ENCODE data around the gene CENPP.

The CENPP gene

DNA sequence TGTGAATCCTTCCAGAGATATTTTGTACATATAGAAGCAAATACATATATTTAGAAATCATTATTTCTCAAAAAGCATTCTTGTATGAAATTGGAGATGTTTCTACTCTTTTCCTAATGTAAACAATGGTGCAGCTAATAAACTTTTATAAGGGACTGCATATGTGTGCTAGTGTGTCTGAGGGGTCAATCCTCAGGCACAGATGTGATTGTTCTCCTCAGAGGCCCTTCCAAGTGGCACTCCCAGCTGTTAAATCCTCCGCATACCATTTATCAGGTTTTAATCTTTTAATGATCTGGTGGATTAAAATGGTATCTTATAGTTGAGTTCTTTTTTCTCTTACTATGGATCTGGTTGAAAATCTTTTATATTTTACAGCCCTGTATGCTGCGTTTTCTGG is 104.1 kb downstream of the CENPP start:
- no peak for DNase-seq

DNA sequence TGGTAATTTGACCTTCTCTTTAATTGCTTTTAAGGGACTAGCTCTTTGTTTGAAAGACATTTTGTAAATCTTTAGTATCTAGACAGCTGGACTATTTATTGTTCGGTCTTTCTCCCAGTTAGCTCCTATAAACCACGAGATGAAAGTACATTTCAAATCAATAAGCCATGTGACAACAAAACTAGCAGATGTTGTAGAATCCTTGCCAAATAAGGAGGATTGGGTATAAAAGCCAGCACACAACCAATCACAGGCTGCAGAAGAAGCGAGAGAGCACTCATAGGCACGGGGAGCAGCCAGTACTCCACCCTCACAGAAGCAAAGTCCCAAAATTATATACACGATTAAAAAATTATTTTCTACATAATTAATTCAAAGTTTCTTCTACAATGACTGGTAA is 106.6 kb downstream of the CENPP start:
- no peak for DNase-seq

DNA sequence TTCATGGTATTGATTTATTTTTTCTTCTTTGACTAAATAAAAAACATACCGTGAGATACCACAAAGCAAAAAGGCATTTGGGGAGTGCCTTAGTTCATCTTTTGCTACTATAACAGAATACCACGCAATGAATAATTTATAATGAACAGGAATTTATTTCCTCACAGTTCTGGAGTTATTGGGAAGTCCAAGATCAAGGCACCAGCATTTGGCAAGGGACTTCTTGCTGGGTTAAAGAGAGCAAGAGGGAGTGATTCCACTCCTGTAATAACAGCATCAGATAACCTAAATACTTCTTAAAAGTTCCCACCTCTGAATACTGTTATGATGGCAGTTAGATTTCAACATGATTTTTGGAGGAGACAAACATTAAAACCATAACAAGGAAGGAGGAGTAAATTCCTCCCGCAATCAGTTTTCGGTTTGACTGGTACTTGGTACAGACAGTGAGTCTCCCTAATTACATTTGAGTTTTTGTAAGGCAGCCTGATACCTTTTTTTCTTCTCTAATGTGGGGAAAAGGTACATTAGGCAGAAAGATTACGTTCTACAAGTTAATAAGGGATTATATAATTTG is 107.3 kb downstream of the CENPP start:
- DNase-seq, result no peak

DNA sequence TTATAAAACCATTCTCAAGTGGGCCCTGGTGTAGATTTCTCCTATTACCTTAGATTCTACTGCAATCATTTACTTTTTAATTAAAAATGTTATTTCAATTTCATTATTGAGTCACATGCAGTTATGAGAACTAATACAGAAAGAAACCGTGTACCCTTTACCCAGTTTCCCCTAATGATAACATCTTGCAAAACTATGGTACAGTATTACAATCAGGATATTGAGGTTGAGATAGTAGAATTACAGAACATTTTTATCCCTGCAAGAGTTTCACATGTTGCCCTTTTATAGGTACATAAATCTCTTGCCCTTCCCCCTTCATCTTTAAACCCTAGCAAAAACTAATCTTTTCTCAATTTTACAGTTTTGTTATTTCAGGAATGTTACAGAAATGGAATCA is 109.5 kb downstream of the CENPP start:
- no peak for DNase-seq

DNA sequence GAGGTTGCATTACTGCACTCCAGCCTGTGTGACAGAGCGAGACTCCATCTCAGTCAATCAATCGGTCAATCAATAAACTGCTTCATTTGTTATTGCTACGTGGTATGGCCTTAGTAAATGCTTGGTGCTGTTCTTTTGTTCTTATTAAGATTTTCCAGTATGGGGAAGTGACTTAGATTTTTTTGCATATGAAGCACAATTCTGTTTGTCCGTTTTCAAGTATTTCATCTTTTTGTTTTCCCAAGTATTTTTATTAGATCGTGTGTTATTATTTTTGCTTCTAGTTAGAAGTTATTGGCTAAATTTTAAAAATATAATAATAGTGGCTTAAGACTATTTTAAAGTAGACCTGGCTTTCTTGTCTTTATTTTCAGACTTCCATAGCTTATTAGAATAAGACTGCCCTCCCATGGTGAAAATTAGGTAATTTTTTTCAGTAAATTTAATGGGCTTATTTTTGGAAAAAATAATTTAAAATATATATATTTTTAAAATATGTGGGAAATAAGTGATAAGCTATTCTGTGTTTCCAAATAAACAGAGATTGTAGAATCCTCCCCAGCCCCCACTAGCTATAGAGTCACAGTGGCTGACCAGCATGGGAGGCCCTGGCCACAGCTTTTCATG is 113.3 kb downstream of the CENPP start:
- no peak for DNase-seq

DNA sequence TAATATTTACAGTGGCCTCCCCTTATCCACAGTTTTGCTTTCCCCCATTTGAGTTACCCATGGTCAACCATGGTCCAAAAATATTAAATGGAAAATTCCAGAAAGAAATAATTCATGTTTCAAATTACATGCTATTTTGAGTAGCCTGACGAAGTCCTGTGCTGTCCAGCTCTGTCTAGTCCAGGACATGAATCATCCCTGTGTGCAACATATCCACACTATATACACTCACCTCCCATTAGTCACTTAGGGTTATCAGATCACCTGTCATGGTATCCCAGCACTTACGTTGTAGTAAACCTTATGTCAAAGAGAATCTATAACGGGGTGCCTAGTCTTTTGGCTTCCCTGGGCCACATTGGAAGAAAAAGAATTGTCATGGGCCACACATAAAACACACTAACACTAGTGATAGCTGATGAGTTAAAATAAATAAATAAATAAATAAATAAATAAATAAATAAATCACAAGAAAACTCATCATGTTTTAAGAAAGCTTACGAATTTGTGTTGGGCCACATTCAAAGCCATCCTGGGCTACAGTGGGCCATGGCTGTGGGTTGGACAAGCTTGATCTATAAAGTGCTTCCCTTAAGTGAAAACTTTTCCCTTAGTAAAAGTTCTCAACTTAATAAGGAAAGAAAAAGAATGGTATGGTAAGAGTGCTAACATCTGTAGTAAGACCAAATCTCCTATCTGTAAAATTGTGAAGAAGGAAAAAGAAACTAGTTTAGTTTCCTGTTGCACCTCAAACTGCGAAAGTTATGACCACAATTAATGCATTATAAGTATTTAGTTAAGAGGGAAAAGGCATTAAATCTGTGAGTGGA is 114.4 kb downstream of the CENPP start:
- no peak for DNase-seq

DNA sequence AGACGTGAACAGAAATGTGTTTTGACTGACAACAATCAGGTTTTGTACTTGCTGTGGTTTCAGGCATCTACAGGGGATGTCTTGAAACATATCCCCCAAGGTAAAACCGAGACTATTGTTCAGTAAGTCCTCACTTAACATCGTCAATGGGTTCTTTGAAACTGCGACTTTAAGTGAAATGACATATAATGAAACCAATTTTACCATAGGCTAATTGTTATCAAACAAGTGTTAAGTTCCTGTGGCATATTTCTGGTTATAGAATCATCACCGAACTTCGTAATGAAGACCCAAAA is 114.9 kb downstream of the CENPP start:
- no peak for DNase-seq

DNA sequence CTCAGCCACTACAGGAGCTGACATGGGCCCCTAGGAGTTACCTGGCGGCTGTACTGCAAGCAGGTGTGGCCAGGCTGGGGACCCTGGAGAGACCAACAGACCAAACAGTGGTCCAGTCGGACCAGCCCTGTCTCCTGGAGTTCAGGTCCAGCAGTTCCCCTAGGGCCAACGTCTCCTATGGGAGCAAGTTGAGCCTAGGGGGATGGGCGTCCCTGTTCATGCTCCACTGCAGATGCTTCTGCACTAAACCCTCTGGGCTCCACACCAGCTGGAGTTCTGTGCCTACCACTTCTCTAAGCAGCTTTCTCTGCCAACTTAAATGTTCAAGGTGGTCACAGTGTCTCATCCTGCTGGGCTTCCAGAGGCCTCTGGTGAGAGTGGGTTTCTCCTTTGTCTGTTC is 119.1 kb downstream of the CENPP start:
- DNase-seq, result no peak

DNA sequence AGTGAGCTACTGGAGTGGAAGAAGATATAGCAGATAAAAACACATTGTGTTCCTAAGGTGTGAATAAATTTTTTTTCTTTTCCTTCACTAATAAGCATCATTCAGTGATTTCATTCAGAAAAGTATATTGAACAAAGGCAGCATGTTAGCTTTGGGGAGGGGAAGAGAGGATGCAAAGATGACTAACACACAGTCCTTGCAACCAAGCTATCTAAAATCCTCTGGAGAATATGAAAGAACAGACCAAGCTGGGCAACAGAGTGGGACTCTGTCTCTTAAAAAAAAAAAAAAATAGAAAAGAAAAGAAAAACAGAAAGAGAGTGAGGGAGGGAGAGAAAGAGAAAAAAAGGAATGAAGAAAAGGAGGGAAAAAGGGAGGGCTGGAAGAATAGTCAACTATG is 120.8 kb downstream of the CENPP start:
- no peak for DNase-seq

DNA sequence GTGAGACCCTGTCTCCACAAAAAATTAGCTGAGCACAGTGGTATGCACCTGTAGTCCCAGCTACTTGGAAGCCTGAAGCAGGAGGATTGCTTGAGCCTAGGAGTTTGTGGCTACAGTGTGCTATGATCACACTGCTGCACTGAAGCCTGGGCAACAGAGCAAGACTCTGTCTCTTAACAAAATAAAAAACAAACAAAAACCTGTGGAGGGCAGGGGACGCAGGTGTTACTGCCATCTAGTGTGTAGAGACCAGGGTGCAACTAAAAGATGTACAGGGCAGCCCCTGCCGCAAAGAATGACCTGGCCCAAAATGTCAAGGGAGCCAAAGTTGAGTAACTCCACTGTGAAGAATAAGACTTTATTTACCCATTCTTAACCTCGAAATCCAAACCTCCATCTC is 129.5 kb downstream of the CENPP start:
- no peak for DNase-seq

DNA sequence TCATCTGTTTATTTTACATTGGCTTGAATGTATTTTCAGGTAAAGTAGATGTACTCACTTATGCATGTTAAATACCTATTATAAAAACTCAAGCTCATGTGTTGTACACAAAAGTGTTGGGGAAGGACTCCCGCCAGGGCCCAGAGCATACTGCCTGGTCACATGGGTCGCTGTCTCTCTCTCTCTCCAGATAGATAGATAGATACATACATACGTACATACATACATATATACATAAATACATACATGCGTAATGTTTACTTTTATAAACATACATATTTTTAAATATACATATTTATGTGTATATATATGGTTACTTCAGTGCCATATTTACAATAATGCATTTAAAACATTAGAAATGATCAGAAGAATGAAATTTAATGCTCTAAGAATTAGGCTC is 131.8 kb downstream of the CENPP start:
- no peak for DNase-seq

DNA sequence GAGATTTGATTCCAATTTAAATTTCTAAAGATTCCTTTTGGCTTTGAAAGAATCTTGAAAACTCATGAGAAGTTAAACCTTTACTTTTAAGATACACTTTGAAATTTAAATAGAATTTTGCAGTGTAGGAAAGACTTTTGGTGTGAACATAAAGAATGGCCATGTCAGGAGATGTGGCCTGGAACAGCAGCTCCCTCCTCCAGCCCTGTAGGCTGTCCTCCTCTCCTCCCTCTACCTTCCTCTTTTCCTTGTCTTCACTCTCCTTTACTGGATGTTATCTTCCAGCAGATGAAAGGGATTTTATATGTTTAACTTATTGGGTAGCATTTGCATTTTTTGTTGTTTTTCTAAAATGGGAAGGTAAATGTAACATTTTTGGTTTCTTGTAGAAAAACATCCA is 137.6 kb downstream of the CENPP start:
- no peak for DNase-seq

DNA sequence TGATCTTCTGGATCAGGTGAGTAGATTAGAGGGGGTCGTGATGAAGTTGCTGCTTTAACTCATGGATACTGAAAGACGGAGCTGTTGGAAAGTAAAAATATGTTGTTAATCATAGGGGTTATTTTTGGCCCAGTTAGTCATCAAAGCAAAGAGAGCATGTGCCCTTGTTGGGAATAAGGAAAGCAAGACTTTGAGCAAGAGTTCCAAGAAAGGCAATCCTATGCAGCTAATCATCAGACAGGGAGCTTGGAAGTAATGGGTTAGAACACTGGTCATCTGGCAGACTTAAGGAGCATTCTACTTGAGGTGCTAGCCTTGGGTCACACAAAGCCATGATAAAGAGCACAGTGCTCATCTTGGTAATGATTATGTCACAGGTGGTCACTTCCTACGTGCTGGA is 138.2 kb downstream of the CENPP start:
- DNase-seq, result no peak

DNA sequence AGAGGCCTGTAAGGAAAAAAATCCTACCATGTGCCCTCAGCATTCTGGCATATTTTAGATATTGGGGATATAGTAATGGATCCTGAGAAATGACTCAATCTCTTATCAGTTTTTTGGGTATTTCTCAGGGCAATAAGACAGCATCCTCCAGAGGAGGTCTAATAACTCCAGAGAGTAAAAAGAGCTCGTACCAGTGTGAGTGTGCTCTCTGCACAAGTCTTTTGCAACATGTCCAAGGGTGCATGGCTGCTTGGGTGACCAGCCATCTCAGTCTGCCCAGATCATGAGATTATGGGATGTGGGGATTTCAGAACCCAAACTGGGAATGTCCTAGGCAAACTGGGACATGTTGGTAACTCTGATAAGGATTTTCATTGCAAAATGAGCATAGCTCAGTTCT is 141.3 kb downstream of the CENPP start:
- no peak for DNase-seq

DNA sequence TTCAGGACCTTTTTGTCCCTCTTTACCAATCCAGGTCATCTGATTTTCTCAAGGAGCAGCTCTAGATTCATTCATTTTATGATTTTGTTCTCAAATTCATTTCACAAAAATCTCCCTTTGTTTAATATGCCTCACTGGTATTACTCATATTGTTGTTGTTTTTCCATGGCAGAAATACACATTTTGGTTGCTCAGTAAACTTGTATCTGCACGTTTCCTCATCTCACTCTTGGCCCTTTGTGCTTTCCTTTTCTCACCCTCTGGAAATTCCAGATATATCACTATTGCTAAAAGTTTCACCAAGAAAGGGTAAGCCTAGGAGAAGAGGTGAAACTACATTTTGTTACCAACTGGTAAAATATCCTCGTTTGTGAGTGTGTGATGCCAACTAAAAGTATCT is 141.8 kb downstream of the CENPP start:
- DNase-seq, result no peak

DNA sequence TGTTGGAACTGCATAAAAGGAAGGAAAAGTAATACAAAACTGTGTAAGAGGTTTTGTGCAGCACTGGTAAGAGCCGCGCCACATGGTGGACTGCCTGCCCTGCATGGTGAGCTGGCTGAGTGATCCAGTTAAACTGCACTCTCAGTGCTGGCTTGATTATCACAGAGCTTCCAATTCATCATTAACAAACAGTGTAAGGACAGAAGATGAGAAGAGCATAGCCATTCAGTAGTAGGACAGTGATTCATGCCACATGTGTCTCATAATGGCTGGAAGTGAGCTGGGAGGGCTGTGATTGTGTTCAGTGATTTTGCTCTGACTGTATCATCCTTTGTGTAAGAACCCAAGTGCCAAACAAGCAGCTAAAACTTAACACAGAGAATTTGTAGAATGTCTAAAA is 142.5 kb downstream of the CENPP start:
- DNase-seq, result no peak

DNA sequence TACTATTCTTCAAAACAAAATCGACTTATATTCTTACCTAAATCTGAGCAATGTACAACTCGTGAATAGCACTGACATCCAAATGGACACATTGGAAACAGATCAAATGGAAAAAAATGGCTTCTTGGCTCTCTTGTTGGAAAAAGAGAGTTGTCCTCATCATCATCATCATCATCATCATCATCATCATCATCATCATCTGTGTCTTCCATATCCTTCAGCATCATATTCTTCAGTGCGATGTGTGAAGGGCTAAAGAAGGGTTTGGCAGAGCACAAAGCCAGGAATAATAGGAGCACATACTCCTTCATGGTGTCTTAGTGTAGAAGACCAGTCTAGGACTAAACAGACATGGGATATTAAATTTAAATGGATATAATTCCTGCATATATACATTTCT is 148.8 kb downstream of the CENPP start:
- DNase-seq, result no peak

DNA sequence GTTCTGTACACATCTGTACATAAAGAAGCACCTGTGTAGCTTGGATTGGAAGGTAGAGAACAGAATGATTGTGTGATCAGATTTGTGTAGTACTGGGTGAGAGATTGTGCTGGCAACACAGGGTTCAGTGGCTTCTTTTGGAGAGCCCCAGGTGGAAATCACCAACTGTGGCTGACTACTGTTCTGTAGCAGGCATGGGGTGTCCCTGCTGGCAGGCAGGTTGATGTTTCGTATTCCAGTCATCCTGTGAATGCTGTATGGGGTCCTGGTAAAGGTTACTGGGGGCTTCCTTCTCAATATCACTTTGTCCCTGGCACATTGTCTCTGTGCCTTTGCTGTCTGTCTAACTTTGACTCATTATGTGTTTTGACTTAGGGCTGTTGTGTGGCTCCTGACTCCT is 151.2 kb downstream of the CENPP start:
- DNase-seq, result no peak

DNA sequence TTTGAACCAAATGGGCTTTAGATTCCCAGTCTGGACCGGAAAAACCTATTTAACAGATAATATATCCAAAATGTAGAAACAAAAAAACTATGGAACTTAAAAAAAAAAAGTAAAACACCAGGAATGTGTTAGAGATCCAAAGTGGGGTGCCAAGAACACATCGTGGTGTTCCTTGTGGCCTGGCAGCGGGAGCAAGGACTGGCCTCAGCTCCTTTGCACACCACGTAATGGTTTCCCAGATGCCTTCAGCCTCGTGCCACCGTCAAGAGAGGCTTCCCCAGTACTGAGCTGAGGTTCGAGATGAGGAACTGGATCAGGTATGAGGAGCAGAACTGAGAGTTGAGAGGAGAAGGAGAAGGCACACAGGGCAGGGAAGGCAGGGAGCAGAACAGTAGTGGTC is 153.0 kb downstream of the CENPP start:
- DNase-seq, result no peak

DNA sequence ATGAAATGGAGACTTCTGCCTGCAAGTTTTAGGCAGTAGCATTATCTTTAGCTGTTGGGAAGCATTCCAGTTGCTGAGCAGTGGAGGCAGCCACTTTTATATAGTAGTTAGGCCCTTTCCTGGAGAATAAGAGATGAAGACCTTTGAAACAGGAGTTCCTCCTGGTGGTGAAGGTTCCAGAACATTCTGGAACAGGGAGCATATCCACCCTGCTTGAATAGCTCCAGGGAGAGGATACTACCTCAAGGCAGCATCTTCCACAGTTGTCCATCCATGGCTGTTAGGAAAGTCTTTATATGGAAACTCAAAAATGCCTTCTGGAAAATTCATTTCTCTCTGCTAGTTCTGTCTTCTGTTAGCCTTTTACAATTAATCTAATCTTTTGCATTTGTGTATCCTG is 153.6 kb downstream of the CENPP start:
- DNase-seq, result no peak

DNA sequence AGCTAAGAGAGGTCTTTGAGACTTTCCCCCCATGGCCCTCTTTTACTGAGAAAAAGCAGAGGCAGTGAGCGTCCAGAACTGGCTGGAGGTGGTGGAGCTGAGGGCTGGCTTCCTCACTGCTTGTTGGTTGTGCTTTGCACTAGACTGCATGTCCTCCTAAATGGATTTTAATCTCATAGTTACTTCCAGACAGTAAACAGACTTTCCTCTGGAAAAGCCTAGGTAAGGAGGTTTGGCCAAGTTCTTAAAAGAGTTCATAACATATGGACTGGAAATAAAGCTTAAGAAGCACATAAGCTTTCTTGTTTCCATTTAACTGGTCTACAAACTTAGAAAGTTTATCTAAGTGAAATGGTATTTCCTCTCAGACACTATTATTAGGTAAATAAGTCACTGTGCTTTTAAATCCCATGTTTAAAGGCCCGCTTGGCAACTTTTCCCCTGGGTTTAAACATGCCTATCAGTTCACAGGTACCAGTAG is 154.6 kb downstream of the CENPP start:
- DNase-seq, result no peak

DNA sequence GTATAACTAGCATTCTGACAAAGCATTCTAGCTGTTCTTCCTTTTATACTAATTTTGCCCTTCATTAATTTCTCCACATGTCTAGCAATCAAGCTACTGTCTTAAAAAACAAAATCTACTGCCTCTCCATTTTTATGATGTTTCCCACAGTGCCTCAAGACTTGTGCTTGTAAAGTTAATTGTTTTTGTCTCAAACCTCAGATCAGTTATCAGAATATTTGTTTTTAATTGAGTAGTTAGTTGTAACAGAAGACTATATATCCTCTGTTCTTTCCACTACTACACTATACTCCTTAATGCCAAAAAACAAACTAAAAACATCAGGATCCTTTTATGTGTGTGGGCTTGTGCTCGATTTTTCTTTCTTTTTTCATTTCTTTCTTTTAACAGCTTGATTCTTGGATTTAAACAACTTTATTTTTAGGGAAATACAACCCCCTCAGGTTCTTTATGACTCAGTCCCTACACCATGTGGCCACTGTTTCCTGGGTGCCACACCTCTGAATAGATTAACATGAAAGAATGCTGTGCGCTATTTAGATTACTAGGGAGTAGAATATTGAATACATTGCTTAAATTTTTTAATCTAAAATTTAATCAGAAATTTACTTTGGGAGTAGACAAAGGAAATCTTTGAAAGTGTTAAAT is 155.4 kb downstream of the CENPP start:
- DNase-seq, result no peak

DNA sequence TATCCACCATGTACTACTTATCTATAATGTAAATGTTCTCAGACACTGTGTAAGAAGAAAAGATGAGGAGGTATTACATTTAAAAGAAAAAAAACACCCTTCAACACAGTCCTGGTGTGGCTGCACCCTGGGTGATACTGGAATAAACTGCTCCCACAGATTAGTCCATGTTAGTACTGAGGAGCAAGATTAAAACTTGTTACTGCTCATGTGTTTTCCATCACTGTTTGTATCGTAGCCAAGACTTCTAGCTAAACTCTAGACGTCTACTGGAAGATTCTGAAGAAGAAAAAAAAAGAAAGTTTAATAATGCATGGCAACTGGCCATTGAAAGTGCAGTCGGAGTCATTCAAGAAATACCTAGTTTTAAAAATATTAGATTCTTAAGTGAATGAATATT is 156.6 kb downstream of the CENPP start, which contains the start of gene ASPN:
TSS of gene ASPN (minus strand) at position 178 of the 400 bp plus-strand sequence.
- no peak for DNase-seq

DNA sequence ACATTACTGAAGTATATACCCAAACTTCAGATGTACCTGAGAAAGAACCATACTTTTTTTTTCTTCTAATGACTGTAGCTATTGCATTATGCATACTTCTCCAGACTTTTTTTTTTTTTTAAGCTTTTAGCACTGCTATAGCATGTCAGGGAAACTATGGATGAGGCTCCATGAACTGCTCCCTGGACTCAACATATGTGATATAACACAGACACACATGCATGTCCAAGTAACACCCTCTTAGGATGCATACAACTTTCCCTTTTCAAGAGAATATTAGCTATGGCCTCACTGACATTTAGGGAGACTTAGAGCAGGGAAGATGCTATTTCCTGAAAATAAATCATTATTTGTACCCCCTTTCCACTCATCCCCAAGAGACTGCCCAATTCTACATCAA is 157.1 kb downstream of the CENPP start:
- DNase-seq, result no peak
